Measurements from ENCODE around the gene PRDX2.
"Not testable (repeated sequence)": the region's sequence is repeated elsewhere in the genome, so short reads cannot be mapped to it uniquely, and the experiment has no call there.

Gene PRDX2

DNA sequence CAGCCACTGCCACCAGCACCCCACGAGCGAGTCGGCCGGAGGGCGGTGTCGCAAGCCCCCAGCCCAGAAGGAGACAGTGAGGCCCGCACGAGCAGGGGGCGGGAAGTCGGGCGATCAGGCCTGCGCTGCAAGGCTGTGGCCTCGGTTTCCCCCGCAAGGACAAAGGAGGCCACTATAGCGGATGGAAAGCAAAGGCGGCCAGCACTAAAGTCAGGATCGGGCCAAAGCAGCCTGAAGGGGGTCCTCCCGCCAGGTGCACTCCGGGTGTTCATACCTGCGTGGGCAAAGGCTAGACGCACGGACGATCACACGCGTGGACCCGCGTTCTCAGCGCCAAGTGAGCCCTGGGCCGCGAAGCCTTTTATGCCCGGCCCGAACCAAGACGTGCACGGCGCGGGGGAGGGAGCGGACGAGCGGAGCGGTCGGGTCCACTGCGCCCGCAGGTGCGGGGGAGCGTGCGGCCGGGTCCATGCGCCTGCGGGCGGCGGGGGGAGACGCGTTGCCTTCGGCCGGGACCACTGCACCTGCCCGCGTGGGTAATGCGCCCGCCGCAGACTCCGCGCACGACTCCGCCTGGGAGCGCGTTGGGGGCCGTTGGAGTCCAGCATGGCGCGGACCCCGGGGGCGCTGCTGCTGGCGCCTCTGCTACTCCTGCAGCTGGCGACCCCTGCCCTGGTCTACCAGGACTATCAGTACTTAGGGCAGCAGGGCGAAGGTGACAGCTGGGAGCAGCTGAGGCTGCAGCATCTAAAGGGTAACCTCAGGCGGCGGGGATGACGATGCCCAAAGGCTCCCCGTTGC, at the start of gene PRDX2, which contains the start of gene THSD8:
Gene PRDX2, minus strand, starts transcription at position 335 of the 801 bp plus-strand sequence. CDS start 539 bp downstream, outside the sequence.
Gene THSD8, plus strand, starts transcription at position 604 of the 801 bp plus-strand sequence. Its CDS starts 3 bp downstream, at position 607.
- intact Hi-C loops (cut with DNase I), result no loop called here
- peak; percentile 51 to 93 (median 84) for DNase-seq

DNA sequence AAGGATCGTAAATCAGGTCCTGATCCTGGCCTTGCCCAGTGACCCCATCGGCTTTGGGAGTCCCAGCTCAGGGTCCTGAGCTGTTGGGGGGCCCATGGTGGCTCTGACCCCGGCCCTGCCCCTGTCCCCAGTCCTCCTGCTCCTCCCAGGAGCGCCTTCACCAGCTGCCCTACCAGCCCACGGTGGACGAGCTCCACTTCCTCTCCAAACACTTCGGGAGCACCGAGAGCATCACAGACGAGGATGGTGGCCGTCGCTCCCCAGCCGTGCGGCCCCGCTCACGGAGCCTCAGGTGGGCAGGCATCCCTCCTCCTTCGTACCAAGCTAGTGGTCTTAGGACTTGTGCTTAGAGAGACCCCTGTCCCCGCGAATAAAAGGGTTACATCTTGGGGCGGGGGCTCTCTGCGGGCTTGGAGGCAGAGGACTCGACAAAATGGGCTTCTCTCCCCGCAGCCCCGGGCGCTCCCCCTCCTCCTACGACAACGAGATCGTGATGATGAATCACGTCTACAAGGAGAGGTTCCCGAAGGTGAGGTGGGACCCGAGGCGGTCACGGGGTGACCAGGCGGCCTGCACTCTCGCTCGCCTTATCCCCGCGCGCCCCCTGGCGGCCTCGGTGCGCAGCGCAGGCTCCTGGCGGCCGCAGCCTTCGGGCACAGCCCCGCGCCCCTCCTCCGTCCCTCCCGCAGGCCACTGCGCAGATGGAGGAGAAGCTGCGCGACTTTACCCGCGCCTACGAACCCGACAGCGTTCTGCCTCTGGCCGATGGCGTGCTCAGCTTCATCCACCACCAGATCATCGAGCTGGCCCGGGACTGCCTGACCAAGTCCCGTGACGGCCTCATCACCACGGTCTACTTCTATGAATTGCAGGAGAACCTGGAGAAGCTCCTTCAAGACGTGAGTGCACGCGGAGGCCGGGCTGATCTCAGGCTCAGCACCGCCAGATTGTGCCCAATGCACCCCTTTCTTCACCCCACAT, 45.8 kb upstream of the PRDX2 start:
- intact Hi-C loops (cut with DNase I), result loop anchor here (5.0 kb wide), 1 partner anchor 80 kb away; no protein-coding TSS in a partner anchor

DNA sequence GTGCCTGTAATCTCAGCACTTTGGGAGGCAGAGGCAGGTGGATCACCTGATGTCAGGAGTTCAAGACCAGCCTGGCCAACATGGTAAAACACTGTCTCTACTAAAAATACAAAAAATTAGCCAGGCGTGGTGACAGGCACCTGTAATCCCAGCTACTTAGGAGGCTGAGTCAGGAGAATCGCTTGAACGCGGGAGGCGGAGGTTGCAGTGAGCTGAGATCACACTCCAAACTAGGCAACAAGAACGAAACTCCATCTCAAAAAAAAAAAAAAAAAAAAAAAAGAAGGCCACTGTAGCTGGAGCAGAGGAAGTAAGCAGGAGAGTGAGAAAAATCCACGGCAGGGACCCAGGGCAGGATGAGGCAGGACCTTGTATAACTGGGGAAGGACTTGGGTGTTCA, 45.0 kb upstream of the PRDX2 start:
- not testable (repeated sequence) for DNase-seq
- intact Hi-C loops (cut with DNase I), result loop anchor here (5.0 kb wide), 1 partner anchor 79 kb away; no protein-coding TSS in a partner anchor

More for the DNA sequence above, 45.8 kb upstream of the PRDX2 start:
- DNase-seq, result peak; percentile 59 to 95 (median 87)

DNA sequence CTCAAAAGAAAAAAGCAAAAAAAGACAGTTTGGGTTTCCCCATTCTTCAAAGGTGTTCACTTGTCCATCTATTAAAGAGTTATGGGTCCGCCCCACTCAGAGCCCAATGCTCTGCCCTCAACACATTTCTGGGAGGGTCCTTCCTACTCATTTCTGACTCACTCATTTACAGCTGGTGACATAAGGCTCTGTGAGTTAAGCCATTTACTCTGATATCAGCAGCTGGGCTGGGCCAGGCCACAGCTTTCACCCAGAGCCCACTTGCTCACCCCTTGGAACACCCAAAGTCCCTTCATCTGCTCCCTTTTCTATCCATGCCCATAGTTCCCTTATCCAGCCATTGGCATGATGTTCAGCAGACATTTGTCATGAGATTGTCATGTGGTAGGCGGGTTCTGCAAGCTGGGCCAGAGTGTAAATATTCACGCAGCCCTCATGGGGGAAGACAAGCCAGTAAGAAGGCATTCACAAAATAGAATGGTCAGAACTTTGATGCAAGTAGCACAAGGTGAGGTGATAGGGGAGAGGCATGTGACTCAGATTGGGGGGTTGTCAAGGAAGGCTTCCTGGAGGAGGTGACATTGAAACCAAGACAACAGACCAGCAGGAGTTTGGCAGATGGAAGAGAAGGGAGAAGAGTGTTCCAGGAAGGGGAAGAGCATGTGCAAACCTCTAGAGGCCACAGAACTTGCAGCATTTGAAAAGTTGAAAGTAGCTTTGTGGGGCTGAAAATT, 42.6 kb upstream of the PRDX2 start:
- DNase-seq, result no peak
- intact Hi-C loops (cut with DNase I), result no loop called here

DNA sequence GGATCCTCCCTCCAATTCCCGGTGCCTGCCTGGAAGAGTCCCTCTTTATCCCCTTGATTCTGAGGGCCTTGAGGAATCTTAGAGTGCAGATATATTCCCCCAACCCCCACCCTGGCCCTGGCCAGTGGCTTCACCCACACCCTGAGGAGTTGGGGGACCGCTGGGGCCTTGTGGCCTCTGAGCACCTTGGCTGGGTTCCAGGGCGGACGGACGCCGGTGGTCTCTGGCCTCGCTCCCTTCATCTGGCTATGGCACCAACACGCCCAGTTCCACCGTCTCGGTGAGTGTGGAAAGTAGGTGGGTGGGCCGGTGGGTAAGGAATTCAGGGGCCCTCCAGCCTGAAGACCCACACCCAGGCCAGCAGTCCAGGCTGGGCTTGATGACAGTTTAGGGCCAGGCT, 41.7 kb upstream of the PRDX2 start:
- intact Hi-C loops (cut with DNase I), result no loop called here
- no peak for DNase-seq

DNA sequence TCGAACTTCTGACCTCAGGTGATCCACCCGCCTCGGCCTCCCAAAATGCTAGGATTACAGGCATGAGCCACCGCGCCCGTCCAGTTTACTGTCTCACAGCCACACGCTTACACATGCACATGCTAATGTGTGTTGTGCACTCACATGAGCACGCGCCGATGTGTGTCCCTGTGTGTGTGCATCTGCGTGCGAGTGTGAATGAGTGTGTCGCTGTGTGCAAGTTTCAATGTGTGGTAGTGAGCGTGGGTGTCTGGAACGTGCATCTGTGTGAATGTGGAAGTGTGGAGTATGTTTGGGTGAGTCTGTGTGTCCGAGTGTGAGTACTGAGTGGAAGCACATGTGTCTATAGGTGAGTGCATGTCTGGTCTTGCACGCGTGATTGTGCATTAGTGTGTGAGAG, 40.9 kb upstream of the PRDX2 start:
- intact Hi-C loops (cut with DNase I), result no loop called here

DNA sequence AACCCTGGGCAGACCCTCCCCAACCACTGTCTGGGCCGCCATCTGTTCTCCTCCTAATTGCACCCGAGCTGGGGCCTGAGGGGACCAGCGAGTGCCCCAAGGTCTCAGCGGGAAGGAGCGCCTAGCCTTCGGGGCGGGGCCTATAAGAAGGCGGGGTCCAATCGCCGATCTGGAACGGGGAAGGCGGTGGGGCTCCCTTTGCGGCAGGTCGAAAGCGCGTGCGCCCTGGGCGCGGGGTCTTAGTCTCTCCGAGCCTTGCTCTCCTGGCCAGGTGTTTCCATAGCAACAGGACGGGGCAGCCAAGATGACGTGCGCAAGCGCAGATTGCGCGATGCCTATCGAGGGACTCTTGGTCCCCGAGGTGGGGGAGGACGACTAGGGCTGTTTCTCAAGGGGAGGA, 39.5 kb upstream of the PRDX2 start:
- peak in 37 of 42 donors; percentile 21 to 77 (median 50) for DNase-seq

More for the DNA sequence above, 40.9 kb upstream of the PRDX2 start:
- DNase-seq, result no peak

DNA sequence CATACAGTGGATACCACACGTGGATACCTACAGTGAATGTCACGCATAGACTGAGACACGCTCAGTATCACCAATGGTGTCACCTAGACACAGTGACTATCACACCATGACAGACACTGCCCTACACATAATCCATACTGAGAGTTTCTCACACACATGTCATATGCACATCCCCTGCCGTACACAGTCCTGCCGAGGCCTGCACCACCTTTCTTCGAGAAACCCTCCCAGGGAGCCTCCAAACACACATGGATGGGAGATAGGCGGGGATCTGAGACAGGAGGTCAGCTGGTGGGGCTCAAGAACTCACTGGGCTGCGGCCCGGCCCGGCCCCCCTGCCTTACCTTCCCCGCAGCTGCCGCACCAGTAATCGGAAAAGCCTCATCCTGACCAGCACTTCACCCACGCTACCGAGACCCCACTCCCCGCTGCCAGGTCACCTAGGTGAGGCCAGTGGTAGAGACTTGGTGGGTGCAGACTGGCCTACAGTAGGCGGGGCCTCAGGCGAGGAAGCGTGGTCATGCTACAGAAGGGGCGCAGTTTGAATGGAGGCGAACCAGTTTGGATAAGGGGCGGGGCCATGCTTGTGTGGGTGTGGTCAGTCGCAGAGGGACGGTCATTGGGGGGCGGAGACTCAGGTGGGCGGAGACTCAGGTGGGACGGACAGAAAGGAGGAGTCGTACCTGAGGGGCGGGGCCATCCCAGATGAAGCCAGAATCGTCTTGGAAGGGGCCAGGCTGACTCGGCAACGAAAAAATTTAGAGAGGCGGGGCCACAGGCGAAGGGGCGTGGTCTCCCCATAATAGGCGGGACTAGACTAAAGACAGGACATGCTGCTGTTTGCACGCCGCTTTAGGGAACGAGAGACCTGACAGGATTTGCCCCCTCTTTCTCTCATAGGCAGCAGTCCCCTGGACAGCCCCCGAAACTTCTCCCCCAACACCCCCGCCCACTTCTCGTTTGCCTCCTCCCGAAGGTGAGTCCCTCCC, 38.8 kb upstream of the PRDX2 start:
- intact Hi-C loops (cut with DNase I), result no loop called here
- DNase-seq, result peak in 29 of 42 donors; percentile 11 to 64 (median 39)

More for the DNA sequence above, 39.5 kb upstream of the PRDX2 start:
- intact Hi-C loops (cut with DNase I), result no loop called here

DNA sequence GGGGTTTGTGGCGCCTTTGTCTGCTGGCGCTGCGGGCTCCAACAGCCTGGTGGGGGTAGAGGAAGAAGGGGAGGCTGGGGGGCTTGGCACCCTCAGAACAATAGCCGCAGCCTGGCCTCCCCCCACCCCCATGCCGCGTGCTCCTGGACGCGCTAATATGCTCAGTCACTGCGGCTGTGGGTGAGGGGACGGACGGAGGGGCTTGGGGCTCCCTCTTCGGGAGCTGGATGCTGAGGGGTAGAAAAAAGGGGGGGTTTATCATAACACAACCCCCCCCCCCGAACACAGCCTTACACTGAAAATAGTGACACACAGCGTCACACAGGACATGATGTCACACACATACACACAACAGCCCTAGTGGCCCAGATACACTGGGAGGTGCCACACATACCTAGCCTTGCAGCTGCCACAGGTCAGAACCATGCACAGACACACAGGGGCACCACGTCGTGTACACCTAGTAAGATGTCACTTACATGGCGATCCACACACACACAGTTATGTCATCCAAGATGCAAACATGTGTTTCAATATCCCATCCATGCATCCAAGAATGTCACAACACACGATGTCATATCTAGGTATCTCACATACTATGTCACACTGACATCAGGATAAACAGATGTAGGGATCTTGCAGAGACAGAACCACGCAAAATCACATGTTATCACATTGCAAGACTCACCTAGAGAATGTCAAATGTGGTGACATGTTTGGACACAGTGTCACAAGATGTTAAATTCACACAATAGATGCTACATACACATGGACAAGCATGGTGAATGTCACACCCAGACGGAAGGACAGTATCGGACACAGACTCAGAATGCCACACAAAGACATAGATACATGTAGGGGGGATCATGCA, 37.5 kb upstream of the PRDX2 start:
- intact Hi-C loops (cut with DNase I), result no loop called here
- DNase-seq, result no peak

DNA sequence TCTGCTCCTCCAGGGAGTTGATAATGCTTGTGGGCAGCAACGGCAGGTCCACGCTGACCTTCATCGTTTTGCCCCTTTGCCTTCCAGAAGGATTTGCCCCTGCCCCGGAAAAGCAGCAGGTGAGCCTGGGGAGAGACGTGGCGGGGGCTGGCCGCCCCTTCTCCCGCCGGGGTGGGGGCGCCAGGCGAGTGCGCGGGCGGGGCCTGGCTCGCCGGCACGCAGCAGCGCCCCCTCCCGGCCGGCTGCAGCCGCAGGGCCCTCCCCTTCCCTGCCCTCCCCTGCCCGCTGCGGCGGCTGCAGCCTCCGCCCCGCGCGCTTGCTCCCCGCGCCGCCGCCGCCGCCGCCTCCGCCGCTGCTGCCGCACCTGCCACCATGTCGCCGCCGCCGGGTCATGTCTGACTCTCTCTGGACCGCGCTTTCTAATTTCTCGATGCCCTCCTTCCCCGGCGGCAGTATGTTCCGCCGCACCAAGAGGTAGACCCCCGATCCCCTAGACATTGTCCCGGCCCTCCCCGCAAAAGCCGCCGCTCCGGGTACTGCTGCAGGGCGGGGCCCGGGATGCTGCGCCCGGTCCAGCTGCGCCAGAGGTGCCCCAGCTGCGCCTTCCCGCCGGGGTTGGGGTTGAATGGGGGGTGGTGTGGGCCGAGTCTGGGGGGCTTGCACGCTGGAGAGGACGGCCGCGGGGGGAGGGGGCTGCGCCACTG, 36.7 kb upstream of the PRDX2 start, which contains the start of gene MAST1:
Gene MAST1, plus strand, starts transcription at position 334 of the 704 bp plus-strand sequence. Its CDS starts 58 bp downstream, at position 392.
- DNase-seq, result peak in 37 of 42 donors; percentile 26 to 78 (median 58)
- intact Hi-C loops (cut with DNase I), result no loop called here

DNA sequence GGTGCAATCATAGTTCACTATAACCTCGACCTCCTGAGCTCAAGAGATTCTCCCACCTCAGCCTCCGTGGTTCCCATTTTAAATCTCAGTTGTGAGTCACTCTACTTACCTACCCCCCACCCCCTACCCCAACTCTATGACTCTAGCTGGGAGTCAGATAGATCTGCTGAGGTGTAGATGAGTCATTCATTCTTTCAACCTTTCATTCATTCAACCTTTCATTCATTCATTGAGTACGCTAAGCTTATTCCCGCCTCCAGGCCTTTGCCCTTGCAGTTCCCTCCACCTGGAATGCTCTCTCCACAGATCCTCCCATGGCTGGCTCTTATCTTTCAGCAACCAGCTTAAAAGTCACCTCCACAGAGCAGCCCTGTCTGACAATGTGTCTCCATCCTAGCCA, 35.6 kb upstream of the PRDX2 start:
- intact Hi-C loops (cut with DNase I), result no loop called here
- peak in 15 of 42 donors; percentile 2 to 70 (median 32) for DNase-seq

DNA sequence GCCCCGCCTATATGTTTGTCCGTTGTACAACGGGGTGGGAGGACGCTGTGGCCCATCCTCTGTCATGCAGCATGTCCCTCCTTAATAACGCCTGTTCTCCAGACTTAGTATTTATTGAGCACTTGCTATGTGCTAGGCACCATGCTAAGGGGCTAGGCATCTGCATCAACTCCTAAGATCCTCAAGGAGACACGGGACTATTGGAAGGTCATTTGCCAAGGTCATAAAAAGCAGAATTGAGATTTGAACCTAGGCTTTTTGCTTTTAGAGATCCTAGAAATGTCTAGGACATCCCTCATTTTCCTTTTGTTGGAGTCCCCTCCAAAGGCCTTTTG, 34.9 kb upstream of the PRDX2 start:
- intact Hi-C loops (cut with DNase I), result no loop called here
- DNase-seq, result no peak

DNA sequence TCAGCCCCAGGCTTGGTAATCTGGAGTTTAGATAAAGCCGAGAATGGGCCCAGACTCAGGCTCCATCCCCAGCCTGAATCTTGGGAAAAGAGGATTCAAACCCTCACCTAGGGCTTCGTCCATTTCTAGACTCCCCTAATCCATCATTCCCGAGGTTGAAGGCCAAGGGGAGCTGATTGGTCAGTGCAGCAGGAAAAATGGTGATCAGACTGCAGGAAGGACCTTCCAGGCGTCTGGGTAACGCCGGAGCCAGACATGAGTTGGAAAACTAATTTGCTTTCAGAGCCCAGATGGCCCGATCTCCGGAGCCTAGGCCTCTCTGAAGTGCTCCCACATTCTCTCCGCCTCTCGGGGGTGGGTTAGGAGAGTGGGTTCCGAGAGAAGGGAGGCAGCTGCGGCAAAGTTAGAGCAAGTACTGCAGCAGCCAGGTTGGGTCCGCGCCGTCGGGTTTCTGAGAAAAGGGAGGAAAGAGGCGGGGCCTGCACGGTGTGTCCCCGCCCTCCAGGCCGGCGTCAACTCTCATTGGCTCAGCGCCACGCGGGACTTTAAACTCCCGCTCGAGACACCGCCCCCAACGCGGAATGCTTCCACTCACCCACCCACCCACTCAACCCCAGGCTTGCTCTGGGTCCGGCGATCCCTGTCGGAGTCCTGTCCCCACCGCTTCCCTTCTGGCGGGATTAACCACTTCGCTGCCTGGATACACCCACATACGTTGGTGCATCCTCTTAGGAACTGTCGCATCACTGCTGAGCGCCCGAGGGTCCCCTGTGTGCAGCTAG, 33.6 kb upstream of the PRDX2 start:
- peak in 16 of 42 donors; percentile 17 to 59 (median 29) for DNase-seq
- intact Hi-C loops (cut with DNase I), result no loop called here

DNA sequence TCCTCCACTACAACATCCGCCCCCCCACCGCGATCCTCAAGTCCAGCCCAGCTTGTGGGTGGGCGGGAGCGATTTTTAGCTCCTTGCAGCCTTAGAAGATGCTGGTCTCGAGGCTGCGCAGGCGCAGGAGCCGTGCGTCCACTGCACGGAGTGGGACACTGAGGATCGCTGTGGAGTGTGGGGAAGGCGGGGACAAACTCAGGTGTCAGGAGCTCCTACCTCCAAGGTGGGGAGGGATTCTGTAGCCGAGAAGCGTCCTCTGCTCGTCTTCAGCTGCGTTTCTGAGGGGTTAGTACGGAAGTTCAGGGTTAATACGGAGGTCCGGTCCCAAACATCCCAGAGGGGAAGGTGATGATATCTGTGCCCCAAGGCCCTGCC, 33.0 kb upstream of the PRDX2 start, which contains the start of gene RTBDN:
Gene RTBDN, minus strand, starts transcription at position 14 of the 378 bp plus-strand sequence. CDS start 4,600 bp downstream, outside the sequence.
- intact Hi-C loops (cut with DNase I), result no loop called here
- DNase-seq, result no peak
